Osteoblast (primary cell): ENCODE data around the gene FUBP3. TPM values are rescaled to one million over a fixed set of nuclear protein-coding genes. Genes with fewer than 3 reads are reported as not detected.

Experiments
- DNase-seq: peaks from one replicate; pipeline ENCODE4 v3.0.0; 2011; ENCODE audit warnings: low spot score, mixed read lengths; ENCODE audit not compliant: insufficient read length; ENCODE audit errors: missing footprints
- H2AFZ ChIP-seq: 2 replicates; pipeline ENCODE4 v1.6.0; 2011; ENCODE audit warnings: mild to moderate bottlenecking, low read length
- H3K27ac ChIP-seq: 2 replicates; pipeline ENCODE4 v1.5.1; 2011; ENCODE audit warnings: mild to moderate bottlenecking, low read depth, low read length, moderate library complexity
- H3K27me3 ChIP-seq: 2 replicates; pipeline ENCODE4 v1.6.0; 2012; ENCODE audit warnings: mild to moderate bottlenecking, control low read depth, inconsistent platforms, low read length, moderate library complexity; ENCODE audit not compliant: insufficient read depth
- H3K36me3 ChIP-seq: 2 replicates; pipeline ENCODE4 v1.5.1; 2011; ENCODE audit warnings: mild to moderate bottlenecking, low read length, control low read depth, moderate library complexity; ENCODE audit not compliant: insufficient read depth
- H3K4me1 ChIP-seq: 2 replicates; pipeline ENCODE4 v1.5.1; 2011; ENCODE audit warnings: mild to moderate bottlenecking, low read length, control low read depth, moderate library complexity; ENCODE audit not compliant: insufficient read depth
- H3K4me2 ChIP-seq: 2 replicates; pipeline ENCODE4 v1.6.0; 2011; ENCODE audit warnings: mild to moderate bottlenecking, low read length; ENCODE audit not compliant: insufficient read depth
- H3K4me3 ChIP-seq: fragments of 200-600 bp; sonication (generic); 3 replicates; pipeline ENCODE4 v1.5.1; 2012; ENCODE audit warnings: mild to moderate bottlenecking, low read length, inconsistent platforms; ENCODE audit not compliant: insufficient read depth
- H3K79me2 ChIP-seq: 2 replicates; pipeline ENCODE4 v1.6.0; 2012; ENCODE audit warnings: mild to moderate bottlenecking, low read length, control low read depth, inconsistent platforms; ENCODE audit not compliant: insufficient read depth
- H3K9me3 ChIP-seq: 2 replicates; pipeline ENCODE4 v1.5.1; 2011; ENCODE audit warnings: low read depth, low read length, control low read depth
- H4K20me1 ChIP-seq: 2 replicates; pipeline ENCODE4 v1.6.0; 2012; ENCODE audit warnings: mild to moderate bottlenecking, low read length, control low read depth; ENCODE audit not compliant: insufficient read depth
- total RNA-seq: library from RNA; depleted of rRNA; stranded (reverse); fragments of >200 nt; gene quantifications from 2 replicates; pipeline ENCODE4 v1.2.3, GENCODE V29; 2012
- TF ChIP-seq, protein P1 (sequence below): IDR thresholded peaks from 2 replicates; pipeline ENCODE4 v1.5.1; 2011; ENCODE audit warnings: mild to moderate bottlenecking, low read depth, low read length, moderate library complexity; ENCODE audit errors: extremely low read depth

Gene FUBP3
- total RNA-seq, 1 donor, result 45.6 TPM

DNA sequence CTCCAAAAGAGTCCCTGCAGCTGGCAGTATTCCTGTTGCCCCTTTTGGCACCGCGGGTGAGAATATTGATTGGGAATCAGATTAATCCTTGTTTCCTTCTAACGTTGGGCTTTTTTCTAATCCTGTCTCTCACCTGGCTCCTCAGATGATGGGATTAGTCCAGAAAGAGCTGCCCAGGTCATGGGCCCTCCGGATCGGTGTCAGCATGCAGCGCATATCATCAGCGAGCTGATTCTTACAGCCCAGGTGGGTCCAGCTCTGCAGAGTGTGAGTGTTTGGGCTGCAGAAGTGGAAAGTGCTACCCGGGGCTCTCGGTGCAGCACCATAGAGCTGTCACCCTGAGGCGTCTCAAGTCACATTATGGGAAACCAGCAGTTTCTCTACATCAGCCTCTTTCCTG lies 44.1 kb downstream of the FUBP3 start:
- H3K79me2 ChIP-seq, result no peaks in the 10 kb centered on the region
- no peaks in the 10 kb centered on the region for H4K20me1 ChIP-seq
- H3K4me1 ChIP-seq, result no peaks in the 10 kb centered on the region
- H3K4me3 ChIP-seq, result no peak overlapping the region
- TF ChIP-seq, protein P1, sequence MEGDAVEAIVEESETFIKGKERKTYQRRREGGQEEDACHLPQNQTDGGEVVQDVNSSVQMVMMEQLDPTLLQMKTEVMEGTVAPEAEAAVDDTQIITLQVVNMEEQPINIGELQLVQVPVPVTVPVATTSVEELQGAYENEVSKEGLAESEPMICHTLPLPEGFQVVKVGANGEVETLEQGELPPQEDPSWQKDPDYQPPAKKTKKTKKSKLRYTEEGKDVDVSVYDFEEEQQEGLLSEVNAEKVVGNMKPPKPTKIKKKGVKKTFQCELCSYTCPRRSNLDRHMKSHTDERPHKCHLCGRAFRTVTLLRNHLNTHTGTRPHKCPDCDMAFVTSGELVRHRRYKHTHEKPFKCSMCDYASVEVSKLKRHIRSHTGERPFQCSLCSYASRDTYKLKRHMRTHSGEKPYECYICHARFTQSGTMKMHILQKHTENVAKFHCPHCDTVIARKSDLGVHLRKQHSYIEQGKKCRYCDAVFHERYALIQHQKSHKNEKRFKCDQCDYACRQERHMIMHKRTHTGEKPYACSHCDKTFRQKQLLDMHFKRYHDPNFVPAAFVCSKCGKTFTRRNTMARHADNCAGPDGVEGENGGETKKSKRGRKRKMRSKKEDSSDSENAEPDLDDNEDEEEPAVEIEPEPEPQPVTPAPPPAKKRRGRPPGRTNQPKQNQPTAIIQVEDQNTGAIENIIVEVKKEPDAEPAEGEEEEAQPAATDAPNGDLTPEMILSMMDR, result no peak
- no peak overlapping the region for H2AFZ ChIP-seq
- no peak overlapping the region for H3K4me2 ChIP-seq
- H3K36me3 ChIP-seq, result peaks cover 83% of the 10 kb centered on the region
- DNase-seq, result no peak
- H3K27ac ChIP-seq, result no peak overlapping the region
- H3K9me3 ChIP-seq, result no peaks in the 10 kb centered on the region
- H3K27me3 ChIP-seq, result no peaks in the 10 kb centered on the region

DNA sequence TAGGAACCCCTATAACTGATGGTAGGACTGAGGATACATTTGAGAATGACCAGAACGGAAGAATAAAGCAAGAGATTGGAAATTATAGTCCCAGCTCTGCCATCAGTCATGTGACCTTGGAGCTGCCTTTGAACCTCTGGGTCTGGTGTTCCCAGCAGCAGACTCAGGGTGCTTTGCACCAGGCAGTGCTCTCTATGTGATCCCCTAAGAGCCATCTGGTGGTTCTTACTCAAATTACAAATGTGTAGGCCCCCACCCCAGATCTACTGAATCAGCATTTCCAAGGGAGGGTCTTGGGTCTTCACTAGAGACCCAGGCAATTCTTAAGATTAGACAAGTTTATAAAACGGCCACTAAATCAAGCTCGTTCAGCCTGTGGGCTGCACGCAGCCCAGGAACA lies 44.8 kb downstream of the FUBP3 start:
- H3K36me3 ChIP-seq, result peaks cover 79% of the 10 kb centered on the region
- no peak for DNase-seq
- H3K27ac ChIP-seq, result no peak overlapping the region

DNA sequence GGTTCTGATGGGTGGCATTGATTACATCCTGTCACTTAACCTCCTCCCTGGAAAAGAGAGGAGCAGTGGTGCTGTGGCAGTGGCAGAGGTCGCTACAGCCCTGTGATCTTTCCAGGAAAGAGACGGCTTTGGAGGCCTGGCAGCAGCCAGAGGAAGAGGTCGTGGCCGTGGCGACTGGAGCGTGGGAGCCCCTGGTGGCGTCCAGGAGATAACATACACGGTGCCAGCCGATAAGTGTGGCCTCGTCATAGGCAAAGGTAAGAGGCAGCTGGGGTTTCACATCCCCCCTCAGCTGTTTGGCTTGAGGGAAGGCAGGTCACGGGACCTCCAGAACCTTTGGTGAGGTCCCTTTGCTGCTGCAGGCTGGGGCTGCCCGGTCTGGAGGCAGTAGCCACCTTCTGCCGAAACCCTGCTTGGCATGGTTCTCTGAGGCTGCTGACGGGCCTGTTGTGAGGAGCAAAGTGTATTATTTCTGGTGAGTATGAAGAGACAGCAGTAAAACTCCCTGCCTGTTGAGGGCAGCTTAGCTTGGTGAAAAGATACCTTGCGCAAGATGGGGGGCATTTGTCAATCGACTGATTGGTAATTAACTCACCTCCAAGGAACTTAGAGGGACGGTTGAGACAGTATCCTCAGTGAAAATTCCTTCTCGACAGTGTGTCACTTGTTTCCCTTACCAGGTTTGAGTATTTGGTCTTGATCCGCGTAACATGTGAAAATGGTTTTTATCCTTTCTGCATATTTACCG lies 47.0 kb downstream of the FUBP3 start:
- H3K4me2 ChIP-seq, result no peak overlapping the region
- no peaks in the 10 kb centered on the region for H3K79me2 ChIP-seq
- no peak overlapping the region for H2AFZ ChIP-seq
- H3K9me3 ChIP-seq, result no peaks in the 10 kb centered on the region
- H4K20me1 ChIP-seq, result peaks cover 2% of the 10 kb centered on the region
- H3K27ac ChIP-seq, result no peak overlapping the region
- TF ChIP-seq, protein P1, result no peak
- peaks cover 77% of the 10 kb centered on the region for H3K36me3 ChIP-seq
- H3K4me1 ChIP-seq, result no peaks in the 10 kb centered on the region
- DNase-seq, result no peak
- H3K27me3 ChIP-seq, result no peaks in the 10 kb centered on the region
- H3K4me3 ChIP-seq, result no peak overlapping the region

More for the DNA sequence above, 44.8 kb downstream of the FUBP3 start:
- H3K27me3 ChIP-seq, result no peaks in the 10 kb centered on the region
- H3K4me2 ChIP-seq, result no peak overlapping the region
- no peaks in the 10 kb centered on the region for H4K20me1 ChIP-seq
- no peaks in the 10 kb centered on the region for H3K4me1 ChIP-seq
- TF ChIP-seq, protein P1, result no peak
- no peaks in the 10 kb centered on the region for H3K79me2 ChIP-seq
- H3K4me3 ChIP-seq, result no peak overlapping the region
- no peak overlapping the region for H2AFZ ChIP-seq
- no peaks in the 10 kb centered on the region for H3K9me3 ChIP-seq

- no peak overlapping the region for H3K27ac ChIP-seq
- no peaks in the 10 kb centered on the region for H3K79me2 ChIP-seq
- H3K4me1 ChIP-seq, result no peaks in the 10 kb centered on the region
- no peaks in the 10 kb centered on the region for H3K9me3 ChIP-seq
- H3K36me3 ChIP-seq, result peaks cover 83% of the 10 kb centered on the region
- TF ChIP-seq, protein P1, result no peak
- DNase-seq, result no peak
- no peak overlapping the region for H2AFZ ChIP-seq
- no peak overlapping the region for H3K4me3 ChIP-seq
- peaks cover 2% of the 10 kb centered on the region for H4K20me1 ChIP-seq
- H3K27me3 ChIP-seq, result no peaks in the 10 kb centered on the region
- H3K4me2 ChIP-seq, result no peak overlapping the region
Measured at GRCh38 chr9:130627051-130627450, 47.7 kb downstream of the FUBP3 start.
